B cell (primary cell): ENCODE measurements around the gene FAM174C.

Experiments used
- CTCF ChIP-seq: fragments of 200-600 bp; IDR thresholded peaks from one replicate; pipeline ENCODE4 v1.8.0; 2022; ENCODE audit warnings: antibody characterized with exemption, mild to moderate bottlenecking
- EZH2 ChIP-seq: IDR thresholded peaks from 2 replicates; pipeline ENCODE4 v1.6.1; 2012; ENCODE audit warnings: borderline replicate concordance, low read depth, mild to moderate bottlenecking, moderate library complexity, low read length; ENCODE audit not compliant: insufficient read depth, poor library complexity, severe bottlenecking

DNA sequence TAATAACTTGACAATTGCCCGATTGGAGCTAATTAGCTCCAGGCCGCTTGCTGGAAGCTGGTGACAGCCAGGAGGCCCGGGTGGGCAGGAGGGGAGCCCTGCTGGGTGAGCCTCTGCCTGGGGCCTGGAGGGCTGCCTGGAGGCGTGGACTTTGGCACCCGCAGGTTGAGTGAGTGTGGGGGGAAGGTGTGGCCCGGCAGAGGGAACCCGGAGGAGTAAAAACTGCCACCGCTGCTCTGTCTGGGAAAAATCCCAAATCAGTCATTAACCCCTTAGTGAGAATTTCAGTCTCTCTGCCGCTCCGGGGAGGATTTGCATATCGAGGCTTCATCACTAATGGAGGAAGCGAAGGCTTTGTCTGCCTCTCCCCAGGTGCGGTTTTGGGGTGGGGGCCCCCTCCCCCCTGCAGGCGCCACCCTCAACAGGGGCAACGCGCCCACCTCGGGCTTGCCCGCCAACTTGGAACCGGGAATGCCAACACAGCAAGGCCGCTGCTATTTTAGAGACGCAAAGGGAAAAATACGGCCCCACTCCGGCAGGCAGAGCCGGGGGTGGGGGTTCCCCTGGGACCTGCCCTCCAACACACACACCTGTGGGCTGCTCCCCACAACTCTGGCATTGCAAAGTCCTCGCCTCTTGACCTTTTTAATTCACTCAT lies 16.6 kb downstream of the FAM174C start:
- TF ChIP-seq CTCF, result no peak
- no peak for TF ChIP-seq EZH2
